Liver (tissue), 9 donors: ENCODE results near the gene TXNDC11. TPM values are rescaled to one million over a fixed set of nuclear protein-coding genes. Genes with fewer than 3 reads are reported as not detected.
A peak's percentile ranks its signal among the peaks of the same experiment; 100 is the strongest.

Experiments
- DNase-seq: peaks from one replicate; pipeline ENCODE4 v3.0.0-alpha.2; 2017; ENCODE audit warnings: low spot score
- H3K27ac ChIP-seq, 2 donors: one replicate each; pipeline ENCODE4 v1.7.0; 2013; ENCODE audit warnings: inconsistent platforms in 2 of 2, low read length in 2 of 2, control low read depth in 1 of 2, low read depth in 1 of 2, mild to moderate bottlenecking in 1 of 2
- H3K27me3 ChIP-seq, 4 donors: one replicate each; pipeline versions ENCODE4 v1.6.1 to v1.7.0; 2013; ENCODE audit warnings: low read length in 3 of 4, inconsistent platforms in 1 of 4, mild to moderate bottlenecking in 1 of 4, moderate library complexity in 1 of 4; ENCODE audit not compliant: control insufficient read depth in 4 of 4, insufficient read depth in 4 of 4
- H3K36me3 ChIP-seq, 4 donors: one replicate each; pipeline versions ENCODE4 v1.6.1 to v1.7.0; 2013; ENCODE audit warnings: low read length in 3 of 4, mild to moderate bottlenecking in 3 of 4, low read depth in 1 of 4, moderate library complexity in 1 of 4; ENCODE audit not compliant: control insufficient read depth in 4 of 4, insufficient read depth in 3 of 4
- H3K4me1 ChIP-seq, 4 donors: one replicate each; pipeline versions ENCODE4 v1.6.1 to v1.7.0; 2013; ENCODE audit warnings: low read length in 3 of 4, mild to moderate bottlenecking in 3 of 4, moderate library complexity in 1 of 4; ENCODE audit not compliant: control insufficient read depth in 4 of 4, insufficient read depth in 4 of 4
- H3K4me3 ChIP-seq, 3 donors: one replicate each; pipeline versions ENCODE4 v1.6.1 to v1.7.0; 2013; ENCODE audit warnings: low read length in 3 of 3, control low read depth in 1 of 3, low read depth in 1 of 3, mild to moderate bottlenecking in 1 of 3
- H3K9ac ChIP-seq, 2 donors: one replicate each; pipeline ENCODE4 v1.7.0; 2013; ENCODE audit warnings: low read length in 2 of 2, mild to moderate bottlenecking in 2 of 2, moderate library complexity in 2 of 2, control low read depth in 1 of 2, low read depth in 1 of 2
- H3K9me3 ChIP-seq, 4 donors: one replicate each; pipeline versions ENCODE4 v1.6.1 to v1.7.0; 2013; ENCODE audit warnings: low read length in 3 of 4; ENCODE audit not compliant: control insufficient read depth in 4 of 4
- EGR1 ChIP-seq, 2 donors: IDR thresholded peaks; 2 replicates each; pipeline ENCODE4 v1.6.1; 2016 to 2018; ENCODE audit warnings: antibody characterized with exemption in 2 of 2, low read depth in 2 of 2
- FOXA1 ChIP-seq: IDR thresholded peaks from 2 replicates; pipeline ENCODE4 v1.6.1; 2016; ENCODE audit warnings: antibody characterized with exemption
- FOXA2 ChIP-seq: IDR thresholded peaks from 2 replicates; pipeline ENCODE4 v1.6.1; 2016; ENCODE audit warnings: antibody characterized with exemption
- GABPA ChIP-seq, 2 donors: IDR thresholded peaks in 1 of 2; conservative IDR thresholded peaks in 1 of 2; 2 replicates each; pipeline ENCODE4 v1.6.1; 2016; ENCODE audit warnings: antibody characterized with exemption in 2 of 2, mild to moderate bottlenecking in 1 of 2, moderate library complexity in 1 of 2
- HNF4A ChIP-seq, 2 donors: conservative IDR thresholded peaks; 2 replicates each; pipeline ENCODE4 v1.6.1; 2016; ENCODE audit warnings: antibody characterized with exemption in 2 of 2, mild to moderate bottlenecking in 2 of 2
- HNF4G ChIP-seq: IDR thresholded peaks from 2 replicates; pipeline ENCODE4 v1.6.1; 2016; ENCODE audit warnings: antibody characterized with exemption
- JUND ChIP-seq, 2 donors: IDR thresholded peaks; 2 replicates each; pipeline ENCODE4 v1.6.1; 2016; ENCODE audit warnings: antibody characterized with exemption in 2 of 2
- NR2F2 ChIP-seq: IDR thresholded peaks from 2 replicates; pipeline ENCODE4 v1.6.1; 2016; ENCODE audit warnings: antibody characterized with exemption
- RAD21 ChIP-seq, 2 donors: IDR thresholded peaks; 2 replicates each; pipeline ENCODE4 v1.6.1; 2016; ENCODE audit warnings: antibody characterized with exemption in 2 of 2, mild to moderate bottlenecking in 2 of 2
- RXRA ChIP-seq, 2 donors: IDR thresholded peaks; 2 replicates each; pipeline ENCODE4 v1.6.1; 2017 to 2018; ENCODE audit warnings: antibody characterized with exemption in 2 of 2, mild to moderate bottlenecking in 1 of 2
- SP1 ChIP-seq: IDR thresholded peaks from 2 replicates; pipeline ENCODE4 v1.6.1; 2018; ENCODE audit warnings: antibody characterized with exemption, mild to moderate bottlenecking
- TAF1 ChIP-seq: conservative IDR thresholded peaks from 2 replicates; pipeline ENCODE4 v1.6.1; 2016; ENCODE audit warnings: antibody characterized with exemption, mild to moderate bottlenecking
- YY1 ChIP-seq: IDR thresholded peaks from 2 replicates; pipeline ENCODE4 v1.6.1; 2016; ENCODE audit warnings: antibody characterized with exemption, mild to moderate bottlenecking
- WGBS: extraction: QIAGEN DNeasy Blood & Tissue Kit; methylation state at CpG from one replicate; pipeline ENCODE4 v1.1.7; 2013; 5-methylcytosine and 5-hydroxymethylcytosine counted together
- polyA plus RNA-seq, 2 donors: library from polyadenylated mRNA; stranded (reverse) in 1 of 2; unstranded in 1 of 2; fragments of 200-250 nt in 1 of 2; fragments of >200 nt in 1 of 2; fragmentation: Nextera tagmentation in 1 of 2; extraction: Ambion mirVana in 1 of 2; gene quantifications; one replicate each; pipeline versions ENCODE4 v1.2.1 to v1.2.3, GENCODE V29; 2013 to 2015
- total RNA-seq, 2 donors: library from RNA; depleted of rRNA; stranded (reverse); fragments of >200 nt; gene quantifications; one replicate each; pipeline ENCODE4 v1.2.3, GENCODE V29; 2014
- TF ChIP-seq, protein P1 (sequence below): fragments of 150-350 bp; IDR thresholded peaks from 2 replicates; pipeline ENCODE4 v1.5.1; 2017; ENCODE audit warnings: improper control_type of control experiment, low read depth, low read length; ENCODE audit not compliant: missing input control
- TF ChIP-seq, protein P2 (sequence below): IDR thresholded peaks from 2 replicates; pipeline ENCODE4 v1.6.1; 2016; ENCODE audit warnings: antibody characterized with exemption
- TF ChIP-seq, protein P3 (sequence below): IDR thresholded peaks from 2 replicates; pipeline ENCODE4 v1.6.1; 2016; ENCODE audit warnings: antibody characterized with exemption
- TF ChIP-seq, protein P4 (sequence below): IDR thresholded peaks from 2 replicates; pipeline ENCODE4 v1.6.1; 2016; ENCODE audit warnings: antibody characterized with exemption, mild to moderate bottlenecking
- TF ChIP-seq, protein P5 (sequence below): IDR thresholded peaks from 2 replicates; pipeline ENCODE4 v1.6.1; 2016; ENCODE audit warnings: antibody characterized with exemption
- donor health status: healthy.
- donor health status: healthy.
- donor health status: healthy.
- donor health status: healthy.
- donor health status: healthy.

TXNDC11 gene
- total and polyA plus RNA-seq, 4 donors: 26.4 to 63.5 (median 48.5) TPM

DNA sequence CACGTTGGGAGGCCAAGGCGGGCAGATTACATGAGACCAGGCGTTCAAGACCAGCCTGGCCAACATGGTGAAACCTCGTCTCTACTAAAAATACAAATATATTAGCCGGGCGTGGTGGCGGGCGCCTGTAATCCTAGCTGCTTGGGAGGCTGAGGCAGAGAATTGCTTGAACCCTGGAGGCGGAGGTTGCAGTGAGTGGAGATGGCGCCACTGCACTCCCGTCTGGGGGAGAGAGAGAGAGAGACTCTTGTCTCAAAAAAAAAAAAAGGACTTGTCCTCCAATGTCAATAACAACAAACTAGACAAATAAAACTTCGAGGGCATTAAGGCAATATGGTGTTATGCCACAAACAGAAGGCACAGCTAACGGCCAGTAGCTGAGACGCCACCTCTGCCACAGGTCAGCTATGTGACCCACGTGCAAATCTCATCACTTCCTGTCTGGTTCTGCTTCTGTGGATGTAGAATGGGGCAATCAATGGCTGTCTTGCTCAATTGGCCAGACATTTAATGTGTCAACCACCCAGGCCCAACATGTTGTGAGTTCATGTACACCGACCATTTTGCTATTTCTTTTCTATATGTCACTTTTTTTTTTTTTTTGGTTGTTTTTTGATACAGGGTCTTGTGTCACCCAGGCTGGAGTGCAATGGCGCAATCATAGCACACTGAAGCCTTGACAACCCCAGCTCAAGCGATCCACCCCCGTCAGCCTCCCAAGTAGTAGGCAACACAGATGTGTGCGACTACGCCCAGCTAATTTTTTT is 834 bp upstream of the TXNDC11 start:
- peak; percentile 47 for DNase-seq
- no peaks in the 10 kb centered on the region for H3K27me3 ChIP-seq
- peak overlapping the region; percentile 96 to 97 for H3K27ac ChIP-seq
- H3K4me3 ChIP-seq: peak overlapping the region; percentile 46 to 76 (median 54)
- no peaks in the 10 kb centered on the region for H3K9me3 ChIP-seq
- H3K9ac ChIP-seq: peak overlapping the region; percentile 72 to 91
- H3K36me3 ChIP-seq: no peaks in the 10 kb centered on the region
- WGBS: 29% methylated on average over 21 of the region's 21 CpGs
- peaks cover 11 to 57% (median 39%) of the 10 kb centered on the region in 4 donors for H3K4me1 ChIP-seq
- TF ChIP-seq, protein P1, sequence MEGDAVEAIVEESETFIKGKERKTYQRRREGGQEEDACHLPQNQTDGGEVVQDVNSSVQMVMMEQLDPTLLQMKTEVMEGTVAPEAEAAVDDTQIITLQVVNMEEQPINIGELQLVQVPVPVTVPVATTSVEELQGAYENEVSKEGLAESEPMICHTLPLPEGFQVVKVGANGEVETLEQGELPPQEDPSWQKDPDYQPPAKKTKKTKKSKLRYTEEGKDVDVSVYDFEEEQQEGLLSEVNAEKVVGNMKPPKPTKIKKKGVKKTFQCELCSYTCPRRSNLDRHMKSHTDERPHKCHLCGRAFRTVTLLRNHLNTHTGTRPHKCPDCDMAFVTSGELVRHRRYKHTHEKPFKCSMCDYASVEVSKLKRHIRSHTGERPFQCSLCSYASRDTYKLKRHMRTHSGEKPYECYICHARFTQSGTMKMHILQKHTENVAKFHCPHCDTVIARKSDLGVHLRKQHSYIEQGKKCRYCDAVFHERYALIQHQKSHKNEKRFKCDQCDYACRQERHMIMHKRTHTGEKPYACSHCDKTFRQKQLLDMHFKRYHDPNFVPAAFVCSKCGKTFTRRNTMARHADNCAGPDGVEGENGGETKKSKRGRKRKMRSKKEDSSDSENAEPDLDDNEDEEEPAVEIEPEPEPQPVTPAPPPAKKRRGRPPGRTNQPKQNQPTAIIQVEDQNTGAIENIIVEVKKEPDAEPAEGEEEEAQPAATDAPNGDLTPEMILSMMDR: no peak
- TF ChIP-seq RAD21 (IDR thresholded peaks at IDR 0.05) (no peak), SP1 (peak; percentile 63), GABPA (IDR thresholded peaks at IDR 0.05 in 1 of 2, conservative IDR thresholded peaks at IDR 0.05 in 1 of 2) (peak; percentile 47 to 82), HNF4A (conservative IDR thresholded peaks at IDR 0.05) (peak; percentile 43 to 62), FOXA1 (peak; percentile 57), FOXA2 (peak; percentile 81), EGR1 (IDR thresholded peaks at IDR 0.05; ENCODE audit: low read depth in 2 of 2) (no peak), TAF1 (no peak), JUND (IDR thresholded peaks at IDR 0.05) (peak in 1 of 2 donors; percentile 22), RXRA (IDR thresholded peaks at IDR 0.05) (peak; percentile 75 to 78), NR2F2 (peak; percentile 45), HNF4G (no peak), YY1 (peak; percentile 90)
- TF ChIP-seq, protein P2, sequence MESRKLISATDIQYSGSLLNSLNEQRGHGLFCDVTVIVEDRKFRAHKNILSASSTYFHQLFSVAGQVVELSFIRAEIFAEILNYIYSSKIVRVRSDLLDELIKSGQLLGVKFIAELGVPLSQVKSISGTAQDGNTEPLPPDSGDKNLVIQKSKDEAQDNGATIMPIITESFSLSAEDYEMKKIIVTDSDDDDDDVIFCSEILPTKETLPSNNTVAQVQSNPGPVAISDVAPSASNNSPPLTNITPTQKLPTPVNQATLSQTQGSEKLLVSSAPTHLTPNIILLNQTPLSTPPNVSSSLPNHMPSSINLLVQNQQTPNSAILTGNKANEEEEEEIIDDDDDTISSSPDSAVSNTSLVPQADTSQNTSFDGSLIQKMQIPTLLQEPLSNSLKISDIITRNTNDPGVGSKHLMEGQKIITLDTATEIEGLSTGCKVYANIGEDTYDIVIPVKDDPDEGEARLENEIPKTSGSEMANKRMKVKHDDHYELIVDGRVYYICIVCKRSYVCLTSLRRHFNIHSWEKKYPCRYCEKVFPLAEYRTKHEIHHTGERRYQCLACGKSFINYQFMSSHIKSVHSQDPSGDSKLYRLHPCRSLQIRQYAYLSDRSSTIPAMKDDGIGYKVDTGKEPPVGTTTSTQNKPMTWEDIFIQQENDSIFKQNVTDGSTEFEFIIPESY: no peak
- TF ChIP-seq, protein P3, sequence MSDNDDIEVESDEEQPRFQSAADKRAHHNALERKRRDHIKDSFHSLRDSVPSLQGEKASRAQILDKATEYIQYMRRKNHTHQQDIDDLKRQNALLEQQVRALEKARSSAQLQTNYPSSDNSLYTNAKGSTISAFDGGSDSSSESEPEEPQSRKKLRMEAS: peak; percentile 68
- TF ChIP-seq, protein P4, sequence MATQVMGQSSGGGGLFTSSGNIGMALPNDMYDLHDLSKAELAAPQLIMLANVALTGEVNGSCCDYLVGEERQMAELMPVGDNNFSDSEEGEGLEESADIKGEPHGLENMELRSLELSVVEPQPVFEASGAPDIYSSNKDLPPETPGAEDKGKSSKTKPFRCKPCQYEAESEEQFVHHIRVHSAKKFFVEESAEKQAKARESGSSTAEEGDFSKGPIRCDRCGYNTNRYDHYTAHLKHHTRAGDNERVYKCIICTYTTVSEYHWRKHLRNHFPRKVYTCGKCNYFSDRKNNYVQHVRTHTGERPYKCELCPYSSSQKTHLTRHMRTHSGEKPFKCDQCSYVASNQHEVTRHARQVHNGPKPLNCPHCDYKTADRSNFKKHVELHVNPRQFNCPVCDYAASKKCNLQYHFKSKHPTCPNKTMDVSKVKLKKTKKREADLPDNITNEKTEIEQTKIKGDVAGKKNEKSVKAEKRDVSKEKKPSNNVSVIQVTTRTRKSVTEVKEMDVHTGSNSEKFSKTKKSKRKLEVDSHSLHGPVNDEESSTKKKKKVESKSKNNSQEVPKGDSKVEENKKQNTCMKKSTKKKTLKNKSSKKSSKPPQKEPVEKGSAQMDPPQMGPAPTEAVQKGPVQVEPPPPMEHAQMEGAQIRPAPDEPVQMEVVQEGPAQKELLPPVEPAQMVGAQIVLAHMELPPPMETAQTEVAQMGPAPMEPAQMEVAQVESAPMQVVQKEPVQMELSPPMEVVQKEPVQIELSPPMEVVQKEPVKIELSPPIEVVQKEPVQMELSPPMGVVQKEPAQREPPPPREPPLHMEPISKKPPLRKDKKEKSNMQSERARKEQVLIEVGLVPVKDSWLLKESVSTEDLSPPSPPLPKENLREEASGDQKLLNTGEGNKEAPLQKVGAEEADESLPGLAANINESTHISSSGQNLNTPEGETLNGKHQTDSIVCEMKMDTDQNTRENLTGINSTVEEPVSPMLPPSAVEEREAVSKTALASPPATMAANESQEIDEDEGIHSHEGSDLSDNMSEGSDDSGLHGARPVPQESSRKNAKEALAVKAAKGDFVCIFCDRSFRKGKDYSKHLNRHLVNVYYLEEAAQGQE: peak; percentile 67
- TF ChIP-seq, protein P5, sequence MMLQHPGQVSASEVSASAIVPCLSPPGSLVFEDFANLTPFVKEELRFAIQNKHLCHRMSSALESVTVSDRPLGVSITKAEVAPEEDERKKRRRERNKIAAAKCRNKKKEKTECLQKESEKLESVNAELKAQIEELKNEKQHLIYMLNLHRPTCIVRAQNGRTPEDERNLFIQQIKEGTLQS: peak; percentile 29
